MM.1S (cell line): ENCODE measurements around the gene SGMS1.

ENCODE experiments used
- DNase-seq: peaks from one replicate; pipeline ENCODE4 v3.0.0-alpha.2; 2015
- H2AFZ ChIP-seq: fragments of 300-600 bp; sonication (generic); 2 replicates; pipeline ENCODE4 v1.6.0; 2016; ENCODE audit warnings: antibody characterized with exemption, low read length
- H3F3A ChIP-seq: fragments of 300-600 bp; sonication (generic); 2 replicates; pipeline ENCODE4 v1.6.1; 2016; ENCODE audit warnings: mild to moderate bottlenecking, antibody characterized with exemption, low read length, moderate library complexity, mixed read lengths; ENCODE audit not compliant: insufficient read depth
- H3K27ac ChIP-seq: fragments of 300-600 bp; sonication (generic); 2 replicates; pipeline ENCODE4 v1.5.1; 2016; ENCODE audit warnings: mild to moderate bottlenecking, low read length
- H3K27me3 ChIP-seq: fragments of 300-600 bp; sonication (generic); replicated peaks from 2 replicates; pipeline ENCODE4 v1.6.0; 2016; ENCODE audit warnings: low read length; ENCODE audit not compliant: insufficient read depth
- H3K36me3 ChIP-seq: fragments of 300-600 bp; sonication (generic); replicated peaks from 2 replicates; pipeline ENCODE4 v1.6.1; 2016; ENCODE audit warnings: mild to moderate bottlenecking, low read length, mixed read lengths; ENCODE audit not compliant: insufficient read depth
- H3K4me1 ChIP-seq: fragments of 300-600 bp; sonication (generic); 2 replicates; pipeline ENCODE4 v1.6.1; 2016; ENCODE audit warnings: low read length, mixed read lengths
- H3K4me2 ChIP-seq: fragments of 300-600 bp; sonication (generic); 2 replicates; pipeline ENCODE4 v1.6.0; 2016; ENCODE audit warnings: low read depth, low read length
- H3K4me3 ChIP-seq: fragments of 300-600 bp; sonication (generic); 2 replicates; pipeline ENCODE4 v1.5.1; 2016; ENCODE audit warnings: low read length, mixed read lengths
- H3K79me2 ChIP-seq: fragments of 300-600 bp; sonication (generic); 2 replicates; pipeline ENCODE4 v1.6.1; 2016; ENCODE audit warnings: mixed run types, low read length, mixed read lengths
- H3K9ac ChIP-seq: fragments of 300-600 bp; sonication (generic); 2 replicates; pipeline ENCODE4 v1.6.1; 2016; ENCODE audit warnings: low read length, mixed read lengths
- H3K9me2 ChIP-seq: fragments of 300-600 bp; sonication (generic); replicated peaks from 2 replicates; pipeline ENCODE4 v1.6.1; 2016; ENCODE audit warnings: mild to moderate bottlenecking, low read length, mixed read lengths; ENCODE audit not compliant: insufficient read depth
- H3K9me3 ChIP-seq: fragments of 300-600 bp; sonication (generic); replicated peaks from 2 replicates; pipeline ENCODE4 v1.6.1; 2016; ENCODE audit warnings: mild to moderate bottlenecking, low read length, mixed read lengths; ENCODE audit not compliant: insufficient read depth
- H4K20me1 ChIP-seq: fragments of 300-600 bp; sonication (generic); 2 replicates; pipeline ENCODE4 v1.6.1; 2016; ENCODE audit warnings: mild to moderate bottlenecking, low read length, moderate library complexity, mixed read lengths; ENCODE audit not compliant: insufficient read depth
- EZH2 ChIP-seq: fragments of 300-600 bp; sonication (generic); optimal IDR thresholded peaks from 2 replicates; pipeline ENCODE3; 2017; ENCODE audit warnings: low read depth, mild to moderate bottlenecking, antibody characterized with exemption, low read length, mixed read lengths
- EZH2phosphoT487 ChIP-seq: fragments of 300-600 bp; sonication (generic); IDR thresholded peaks from 2 replicates; pipeline ENCODE4 v1.6.1; 2018; ENCODE audit warnings: antibody characterized with exemption, low read length
- TF ChIP-seq, protein P1 (sequence below): fragments of 300-600 bp; sonication (generic); IDR thresholded peaks from 2 replicates; pipeline ENCODE4 v1.5.1; 2016; ENCODE audit warnings: antibody characterized with exemption, low read length, mixed read lengths

Gene SGMS1

DNA sequence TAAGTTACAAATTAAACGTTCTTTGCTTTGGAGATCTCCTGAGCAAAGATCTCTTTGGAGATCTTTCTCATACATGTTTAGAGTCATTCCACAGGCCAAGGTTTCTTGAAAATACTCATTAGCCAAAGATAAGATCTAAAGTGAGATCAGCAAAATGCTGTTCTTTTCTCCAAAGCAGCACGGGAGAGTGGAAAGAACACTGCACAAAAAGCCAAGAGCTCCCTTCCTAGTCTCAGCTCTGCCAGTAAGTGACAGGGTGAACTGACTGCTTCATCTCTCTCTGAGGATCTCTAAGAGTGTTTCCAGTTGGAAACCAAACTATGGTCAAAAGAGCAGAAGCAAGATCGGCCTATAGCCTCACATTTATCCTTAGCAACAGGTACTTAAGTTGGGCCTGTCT lies 204.0 kb downstream of the SGMS1 start:
- Histone ChIP-seq H3K9me3 (no peaks in the 10 kb centered on the region), H3K4me1 (peaks cover 28% of the 10 kb centered on the region), H3K4me3 (no peak overlapping the region), H3K4me2 (no peak overlapping the region), H3K9me2 (no peaks in the 10 kb centered on the region), H3K36me3 (no peaks in the 10 kb centered on the region), H3F3A (peaks cover 12% of the 10 kb centered on the region; the same call in 1 of the 2 replicates), H3K9ac (no peak overlapping the region), H4K20me1 (no peaks in the 10 kb centered on the region), H3K79me2 (0 out of 2 replicates have a peak, but pooled peaks cover 4% of the 10 kb centered on the region), H3K27me3 (no peaks in the 10 kb centered on the region), H3K27ac (no peak overlapping the region), H2AFZ (no peak overlapping the region)
- DNase-seq = no peak
- TF ChIP-seq EZH2phosphoT487 (no peak), EZH2 (no peak)
- TF ChIP-seq, protein P1, sequence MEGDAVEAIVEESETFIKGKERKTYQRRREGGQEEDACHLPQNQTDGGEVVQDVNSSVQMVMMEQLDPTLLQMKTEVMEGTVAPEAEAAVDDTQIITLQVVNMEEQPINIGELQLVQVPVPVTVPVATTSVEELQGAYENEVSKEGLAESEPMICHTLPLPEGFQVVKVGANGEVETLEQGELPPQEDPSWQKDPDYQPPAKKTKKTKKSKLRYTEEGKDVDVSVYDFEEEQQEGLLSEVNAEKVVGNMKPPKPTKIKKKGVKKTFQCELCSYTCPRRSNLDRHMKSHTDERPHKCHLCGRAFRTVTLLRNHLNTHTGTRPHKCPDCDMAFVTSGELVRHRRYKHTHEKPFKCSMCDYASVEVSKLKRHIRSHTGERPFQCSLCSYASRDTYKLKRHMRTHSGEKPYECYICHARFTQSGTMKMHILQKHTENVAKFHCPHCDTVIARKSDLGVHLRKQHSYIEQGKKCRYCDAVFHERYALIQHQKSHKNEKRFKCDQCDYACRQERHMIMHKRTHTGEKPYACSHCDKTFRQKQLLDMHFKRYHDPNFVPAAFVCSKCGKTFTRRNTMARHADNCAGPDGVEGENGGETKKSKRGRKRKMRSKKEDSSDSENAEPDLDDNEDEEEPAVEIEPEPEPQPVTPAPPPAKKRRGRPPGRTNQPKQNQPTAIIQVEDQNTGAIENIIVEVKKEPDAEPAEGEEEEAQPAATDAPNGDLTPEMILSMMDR = no peak

DNA sequence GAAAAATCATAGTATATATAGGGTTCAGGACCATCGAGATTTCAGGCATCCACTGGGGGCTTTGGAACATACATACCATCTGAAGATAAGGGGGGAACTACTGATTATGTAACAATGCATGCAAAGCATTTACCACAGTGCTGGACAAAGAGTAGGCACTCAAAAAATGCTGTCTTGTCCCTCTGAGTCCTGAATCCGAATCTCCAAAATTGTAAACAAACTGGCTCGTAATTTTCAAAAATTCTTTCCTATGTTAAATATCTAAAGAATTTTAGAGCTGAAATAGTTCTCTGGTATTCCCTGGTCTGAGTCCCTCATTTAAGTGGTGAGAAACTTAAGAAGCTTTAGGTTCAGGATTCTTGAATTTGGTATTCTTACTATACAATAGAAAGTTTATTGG lies 204.7 kb downstream of the SGMS1 start:
- Histone ChIP-seq H3K27ac (no peak overlapping the region), H3K9ac (no peak overlapping the region), H3K4me3 (no peak overlapping the region), H2AFZ (no peak overlapping the region), H3K4me1 (peaks cover 28% of the 10 kb centered on the region), H4K20me1 (no peaks in the 10 kb centered on the region), H3K9me3 (no peaks in the 10 kb centered on the region), H3K27me3 (no peaks in the 10 kb centered on the region), H3K79me2 (0 out of 2 replicates have a peak, but pooled peaks cover 4% of the 10 kb centered on the region), H3F3A (peaks cover 12% of the 10 kb centered on the region; the same call in 1 of the 2 replicates), H3K4me2 (no peak overlapping the region), H3K9me2 (no peaks in the 10 kb centered on the region), H3K36me3 (no peaks in the 10 kb centered on the region)
- TF ChIP-seq EZH2 = no peak
- TF ChIP-seq, protein P1 = no peak
- no peak for TF ChIP-seq EZH2phosphoT487
- no peak for DNase-seq

DNA sequence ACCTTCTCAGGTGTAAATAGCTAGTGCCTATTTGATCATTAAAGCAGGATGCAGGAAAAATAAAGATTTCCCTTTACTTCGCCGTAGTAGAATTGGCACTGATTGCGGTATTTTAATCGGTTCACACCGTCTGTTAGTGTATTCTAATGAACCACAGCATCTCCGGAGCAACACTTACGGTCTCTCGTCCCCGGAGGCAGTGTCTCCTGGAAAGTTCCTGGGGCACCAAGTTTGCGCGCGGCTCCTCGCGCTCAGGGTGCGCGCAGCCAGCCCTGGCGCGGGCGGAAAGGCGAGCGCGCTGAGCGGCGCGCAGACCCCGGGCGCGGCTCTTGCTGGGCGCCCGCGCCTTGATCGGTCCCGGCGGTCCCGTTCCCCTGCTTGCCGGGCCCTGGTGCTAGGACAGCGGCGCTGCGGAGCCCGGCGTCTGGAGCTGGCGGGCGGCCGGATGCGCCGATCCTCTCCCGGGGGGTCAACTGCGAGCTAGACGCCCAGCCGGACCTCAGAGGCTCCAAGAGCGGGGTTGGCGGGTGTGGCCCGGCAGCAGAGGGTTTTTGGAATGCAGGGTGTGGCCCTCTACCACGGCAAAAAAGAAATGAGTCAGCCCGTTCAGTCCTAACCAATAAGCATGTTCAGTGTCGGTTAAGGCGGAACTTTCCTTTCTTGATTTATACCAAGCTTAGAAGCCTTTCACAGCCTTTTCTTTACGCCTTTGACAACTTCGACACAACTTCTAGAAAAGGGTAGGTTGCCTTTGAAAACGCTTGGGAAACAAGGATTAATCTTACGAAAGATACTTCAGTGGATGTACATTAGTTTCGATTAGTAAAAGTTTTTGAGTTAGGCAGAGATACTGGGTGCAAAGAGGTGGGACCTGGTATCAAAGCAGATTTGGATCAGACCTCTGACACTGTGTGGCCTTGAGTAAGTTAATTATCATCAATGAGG lies 205.6 kb downstream of the SGMS1 start:
- peaks cover 26% of the 10 kb centered on the region for H3K4me1 ChIP-seq
- H3K27ac ChIP-seq = no peak overlapping the region
- H3K9ac ChIP-seq = no peak overlapping the region
- no peak for DNase-seq
- no peaks in the 10 kb centered on the region for H3K27me3 ChIP-seq
- H3F3A ChIP-seq = peaks cover 12% of the 10 kb centered on the region; the same call in 1 of the 2 replicates
- no peak overlapping the region for H2AFZ ChIP-seq
- H3K9me2 ChIP-seq = no peaks in the 10 kb centered on the region
- no peaks in the 10 kb centered on the region for H4K20me1 ChIP-seq
- no peaks in the 10 kb centered on the region for H3K9me3 ChIP-seq
- H3K4me3 ChIP-seq = peak overlapping the region; percentile 28; the same call in 1 of the 2 replicates
- peak overlapping the region; percentile 8; the same call in 1 of the 2 replicates for H3K4me2 ChIP-seq
- TF ChIP-seq EZH2 (no peak), EZH2phosphoT487 (no peak)
- TF ChIP-seq, protein P1 = no peak
- no peaks in the 10 kb centered on the region for H3K36me3 ChIP-seq
- H3K79me2 ChIP-seq = 0 out of 2 replicates have a peak, but pooled peaks cover 4% of the 10 kb centered on the region
